Activated naive CD4-positive, alpha-beta T cell treated with anti-CD3 and anti-CD28 coated beads for 36 hours (primary cell): Measurements from ENCODE around the gene DHRS9. TPM values are rescaled to one million over a fixed set of nuclear protein-coding genes. Genes with fewer than 3 reads are reported as not detected.

Experiments used
- CTCF ChIA-PET: fragments of 350-600 bp; sonication (Branson Sonifier 250); formaldehyde crosslinking; loops from one replicate; lab custom pipeline; 2021; ENCODE audit warnings: antibody characterized with exemption; lab: Charles Lee
- DNase-seq: peaks from one replicate; pipeline ENCODE4 v3.0.0-alpha.2; 2020
- H3K27ac Mint-ChIP-seq: one replicate; pipeline ENCODE4 v1.8.0; 2021; ENCODE audit warnings: mild to moderate bottlenecking, mixed read lengths
- H3K27me3 Mint-ChIP-seq: one replicate; pipeline ENCODE4 v1.8.0; 2021; ENCODE audit warnings: low read depth, mixed read lengths
- H3K36me3 Mint-ChIP-seq: one replicate; pipeline ENCODE4 v1.8.0; 2021; ENCODE audit warnings: low read depth, mixed read lengths
- H3K4me1 Mint-ChIP-seq: one replicate; pipeline ENCODE4 v1.8.0; 2021; ENCODE audit warnings: low read depth, mixed read lengths
- H3K4me3 Mint-ChIP-seq: one replicate; pipeline ENCODE4 v1.8.0; 2021; ENCODE audit warnings: mild to moderate bottlenecking, moderate library complexity, mixed read lengths
- H3K9me3 Mint-ChIP-seq: one replicate; pipeline ENCODE4 v1.8.0; 2021; ENCODE audit warnings: mixed read lengths
- intact Hi-C: fragments of 100-400 bp; cut with micrococcal nuclease; formaldehyde crosslinking; loops from one replicate; pipeline ENCODE4 v1.15.1; 2023
- total RNA-seq, 2 experiments: library from RNA; stranded (reverse); gene quantifications; one replicate each; pipeline ENCODE4 v1.2.3, GENCODE V29; 2021

Gene DHRS9
- total RNA-seq, 2 experiments from 2014 or later: 2.0 to 2.6 TPM

GRCh38 chr2:169069833-169070232, 470 bp downstream of the DHRS9 start:
- Mint-ChIP-seq H3K27me3 (peaks cover 2% of the 10 kb centered on the region), H3K27ac (no peak overlapping the region), H3K4me1 (peaks cover 39% of the 10 kb centered on the region), H3K4me3 (peak overlapping the region; percentile 37), H3K36me3 (peaks cover 2% of the 10 kb centered on the region), H3K9me3 (no peaks in the 10 kb centered on the region)
- DNase-seq: no peak
- CTCF ChIA-PET: no interaction called here
- intact Hi-C loops: loop anchor here (1.0 to 5.0 kb wide), 5 partner anchors 32 to 858 kb away; no protein-coding TSS in a partner anchor

GRCh38 chr2:169071455-169071854, 2.1 kb downstream of the DHRS9 start:
- H3K36me3 Mint-ChIP-seq: peaks cover 2% of the 10 kb centered on the region
- peak overlapping the region; percentile 32 for H3K4me3 Mint-ChIP-seq
- H3K27ac Mint-ChIP-seq: no peak overlapping the region
- intact Hi-C loops: loop anchor here (5.0 kb wide), 2 partner anchors 579 to 859 kb away; no protein-coding TSS in a partner anchor
- DNase-seq: no peak
- CTCF ChIA-PET: no interaction called here
- H3K9me3 Mint-ChIP-seq: no peaks in the 10 kb centered on the region
- peaks cover 41% of the 10 kb centered on the region for H3K4me1 Mint-ChIP-seq
- peaks cover 2% of the 10 kb centered on the region for H3K27me3 Mint-ChIP-seq

- CTCF ChIA-PET: no interaction called here
- intact Hi-C loops: loop anchor here (2.0 to 5.0 kb wide), 3 partner anchors 22 to 860 kb away; no protein-coding TSS in a partner anchor
- H3K4me1 Mint-ChIP-seq: peaks cover 41% of the 10 kb centered on the region
- H3K4me3 Mint-ChIP-seq: no peak overlapping the region
- no peak for DNase-seq
- H3K27ac Mint-ChIP-seq: peak overlapping the region; percentile 62
- H3K9me3 Mint-ChIP-seq: no peaks in the 10 kb centered on the region
- H3K27me3 Mint-ChIP-seq: peaks cover 2% of the 10 kb centered on the region
- peaks cover 2% of the 10 kb centered on the region for H3K36me3 Mint-ChIP-seq
Observed at GRCh38 chr2:169072163-169072925, 3.0 kb downstream of the DHRS9 start.

GRCh38 chr2:169073211-169073962, 4.0 kb downstream of the DHRS9 start:
- intact Hi-C loops: loop anchor here (2.0 to 5.0 kb wide), 3 partner anchors 21 to 861 kb away; no protein-coding TSS in a partner anchor
- H3K4me1 Mint-ChIP-seq: peaks cover 41% of the 10 kb centered on the region
- CTCF ChIA-PET: no interaction called here
- H3K36me3 Mint-ChIP-seq: peaks cover 2% of the 10 kb centered on the region
- H3K9me3 Mint-ChIP-seq: no peaks in the 10 kb centered on the region
- DNase-seq: no peak
- peaks cover 2% of the 10 kb centered on the region for H3K27me3 Mint-ChIP-seq
- no peak overlapping the region for H3K4me3 Mint-ChIP-seq
- peak overlapping the region; percentile 81 for H3K27ac Mint-ChIP-seq

GRCh38 chr2:169073963-169074751, 4.8 kb downstream of the DHRS9 start:
- DNase-seq: no peak
- Mint-ChIP-seq H3K27me3 (peaks cover 2% of the 10 kb centered on the region), H3K9me3 (no peaks in the 10 kb centered on the region), H3K36me3 (peaks cover 2% of the 10 kb centered on the region), H3K4me3 (peak overlapping the region; percentile 10), H3K27ac (peak overlapping the region; percentile 81), H3K4me1 (peaks cover 35% of the 10 kb centered on the region)
- intact Hi-C loops: loop anchor here (1.0 to 5.0 kb wide), 5 partner anchors 9 to 862 kb away; no protein-coding TSS in a partner anchor
- CTCF ChIA-PET: no interaction called here

GRCh38 chr2:169077674-169078240, 8.4 kb downstream of the DHRS9 start:
- no peaks in the 10 kb centered on the region for H3K36me3 Mint-ChIP-seq
- H3K27ac Mint-ChIP-seq: no peak overlapping the region
- H3K9me3 Mint-ChIP-seq: no peaks in the 10 kb centered on the region
- H3K27me3 Mint-ChIP-seq: no peaks in the 10 kb centered on the region
- peaks cover 14% of the 10 kb centered on the region for H3K4me1 Mint-ChIP-seq
- CTCF ChIA-PET: no interaction called here
- DNase-seq: no peak
- intact Hi-C loops: no loop called here
- no peak overlapping the region for H3K4me3 Mint-ChIP-seq

GRCh38 chr2:169080250-169081069, 11.1 kb downstream of the DHRS9 start:
- no peak overlapping the region for H3K4me3 Mint-ChIP-seq
- H3K9me3 Mint-ChIP-seq: no peaks in the 10 kb centered on the region
- DNase-seq: no peak
- H3K36me3 Mint-ChIP-seq: no peaks in the 10 kb centered on the region
- CTCF ChIA-PET: no interaction called here
- no peak overlapping the region for H3K27ac Mint-ChIP-seq
- intact Hi-C loops: no loop called here
- H3K27me3 Mint-ChIP-seq: no peaks in the 10 kb centered on the region
- H3K4me1 Mint-ChIP-seq: peaks cover 5% of the 10 kb centered on the region

- Mint-ChIP-seq H3K27me3 (no peaks in the 10 kb centered on the region), H3K27ac (no peak overlapping the region), H3K4me1 (peaks cover 4% of the 10 kb centered on the region), H3K4me3 (no peak overlapping the region), H3K9me3 (no peaks in the 10 kb centered on the region), H3K36me3 (no peaks in the 10 kb centered on the region)
- no peak for DNase-seq
- intact Hi-C loops: no loop called here
- CTCF ChIA-PET: interaction anchor here (1.2 kb wide), 1 partner anchor 28 kb away, joined by 4 read pairs; no protein-coding TSS in a partner anchor
Observed at GRCh38 chr2:169081551-169081950, 12.2 kb downstream of the DHRS9 start.

GRCh38 chr2:169082995-169083394, 13.6 kb downstream of the DHRS9 start:
- H3K36me3 Mint-ChIP-seq: no peaks in the 10 kb centered on the region
- CTCF ChIA-PET: interaction anchor here (1.0 kb wide), 1 partner anchor 27 kb away, joined by 4 read pairs; no protein-coding TSS in a partner anchor
- no peak overlapping the region for H3K27ac Mint-ChIP-seq
- no peaks in the 10 kb centered on the region for H3K9me3 Mint-ChIP-seq
- no peaks in the 10 kb centered on the region for H3K27me3 Mint-ChIP-seq
- peak; percentile 10 for DNase-seq
- intact Hi-C loops: loop anchor here (1.0 kb wide), 2 partner anchors 9 to 22 kb away; no protein-coding TSS in a partner anchor
- H3K4me1 Mint-ChIP-seq: peaks cover 4% of the 10 kb centered on the region
- no peak overlapping the region for H3K4me3 Mint-ChIP-seq

GRCh38 chr2:169086893-169087467, 17.6 kb downstream of the DHRS9 start:
- Mint-ChIP-seq H3K27ac (no peak overlapping the region), H3K36me3 (no peaks in the 10 kb centered on the region), H3K4me3 (no peak overlapping the region), H3K27me3 (peaks cover 5% of the 10 kb centered on the region), H3K4me1 (peaks cover 4% of the 10 kb centered on the region), H3K9me3 (no peaks in the 10 kb centered on the region)
- intact Hi-C loops: no loop called here
- CTCF ChIA-PET: interaction anchor here (1.1 kb wide), 1 partner anchor 23 kb away, joined by 5 read pairs; no protein-coding TSS in a partner anchor
- DNase-seq: no peak
